HCT116 (cell line): ENCODE data around the gene CDAN1. TPM values are rescaled to one million over a fixed set of nuclear protein-coding genes. Genes with fewer than 3 reads are reported as not detected.

Experiments
- ATAC-seq: fragments of 200-7000 bp; cut with Tn5 transposase; 2 replicates; pipeline ENCODE4 v1.9.1; 2020; ENCODE audit warnings: mild to moderate bottlenecking, moderate library complexity
- BruUV-seq: library from RNA; stranded (reverse); fragments of 400-500 nt; replicated peaks from 2 replicates; lab custom pipeline; 2021; lab: Mats Ljungman, UMichigan
- CTCF ChIA-PET: fragments of 300-600 bp; sonication (Branson Sonifier 250); formaldehyde crosslinking; loops from one replicate; lab custom pipeline; 2021; ENCODE audit warnings: antibody characterized with exemption; lab: Charles Lee
- POLR2A ChIA-PET: fragments of 300-600, 350-600 bp; sonication (Branson Sonifier 250); formaldehyde crosslinking; loops from one replicate; lab custom pipeline; 2021; ENCODE audit warnings: antibody characterized with exemption; lab: Charles Lee
- RAD21 ChIA-PET, 2 experiments: fragments of 300-600 bp; sonication (Branson Sonifier 250); formaldehyde crosslinking; loops; one replicate each; lab custom pipeline; 2023; ENCODE audit warnings: low total read pairs in 2 of 2; ENCODE audit not compliant: uncharacterized antibody in 2 of 2, unreplicated experiment in 2 of 2, low non-redundant PET in 1 of 2; lab: Charles Lee
- DNase-seq: peaks from one replicate; pipeline ENCODE4 v3.0.0-alpha.2; 2010; ENCODE audit warnings: low read depth, low spot score
- H2AFZ ChIP-seq: fragments of 200-600 bp; shearing (Covaris generic), sonication (generic); 2 replicates; pipeline ENCODE4 v1.6.1; 2017; ENCODE audit warnings: low read depth, mixed run types, mixed read lengths, antibody characterized with exemption, low read length; ENCODE audit not compliant: poor library complexity, severe bottlenecking
- H3K27ac ChIP-seq: 2 replicates; pipeline ENCODE4 v1.5.1; 2012; ENCODE audit warnings: low read depth, low read length
- H3K27me3 ChIP-seq: fragments of 200-600 bp; sonication (generic); 2 replicates; pipeline ENCODE4 v1.6.1; 2016; ENCODE audit warnings: mixed run types, low read length, mixed read lengths; ENCODE audit not compliant: insufficient read depth
- H3K36me3 ChIP-seq, 2 experiments: fragments of 200-500 bp in 1 of 2; fragments of 200-600 bp in 1 of 2; sonication (Bioruptor generic) in 1 of 2; sonication (generic) in 1 of 2; 2 replicates each; pipeline versions ENCODE4 v1.5.1 to v1.6.1; 2014 to 2016; ENCODE audit warnings: low read length in 2 of 2, inconsistent platforms in 1 of 2, mixed read lengths in 1 of 2, mixed run types in 1 of 2; ENCODE audit not compliant: insufficient read depth in 2 of 2, control insufficient read depth in 1 of 2
- H3K4me1 ChIP-seq, 2 experiments: fragments of 200-600 bp in 1 of 2; sonication (generic) in 1 of 2; 2 replicates each; pipeline versions ENCODE4 v1.5.1 to v1.6.1; 2012 to 2017; ENCODE audit warnings: low read length in 2 of 2, inconsistent platforms in 1 of 2, mild to moderate bottlenecking in 1 of 2, mixed read lengths in 1 of 2, mixed run types in 1 of 2, moderate library complexity in 1 of 2; ENCODE audit not compliant: insufficient read depth in 2 of 2, control insufficient read depth in 1 of 2
- H3K4me2 ChIP-seq: fragments of 200-600 bp; sonication (generic); 2 replicates; pipeline ENCODE4 v1.6.1; 2017; ENCODE audit warnings: mixed run types, low read length, mixed read lengths
- H3K4me3 ChIP-seq, 2 experiments: fragments of 200-600 bp in 1 of 2; sonication (generic) in 1 of 2; replicated peaks in 1 of 2; 2 replicates each; pipeline ENCODE4 v1.5.1; 2011 to 2016; ENCODE audit warnings: low read length in 2 of 2, control low read depth in 1 of 2, low read depth in 1 of 2, mild to moderate bottlenecking in 1 of 2, mixed read lengths in 1 of 2, mixed run types in 1 of 2
- H3K79me2 ChIP-seq: fragments of 200-600 bp; sonication (generic); 2 replicates; pipeline ENCODE4 v1.6.1; 2017; ENCODE audit warnings: mild to moderate bottlenecking, mixed run types, low read length, moderate library complexity, mixed read lengths; ENCODE audit not compliant: insufficient read depth
- H3K9ac ChIP-seq: fragments of 200-600 bp; sonication (generic); 2 replicates; pipeline ENCODE4 v1.6.1; 2016; ENCODE audit warnings: low read length, mixed read lengths
- H3K9me2 ChIP-seq: fragments of 200-600 bp; sonication (generic), shearing (Covaris generic); 2 replicates; pipeline ENCODE4 v1.6.1; 2017; ENCODE audit warnings: mixed run types, mild to moderate bottlenecking, moderate library complexity; ENCODE audit not compliant: insufficient read depth
- H3K9me3 ChIP-seq, 2 experiments: fragments of 200-500 bp in 1 of 2; fragments of 200-600 bp in 1 of 2; sonication (Bioruptor generic) in 1 of 2; sonication (generic) in 1 of 2; 2 replicates each; pipeline ENCODE4 v1.6.1; 2014 to 2017; ENCODE audit warnings: low read length in 2 of 2, mixed read lengths in 2 of 2, inconsistent platforms in 1 of 2, low read depth in 1 of 2, mild to moderate bottlenecking in 1 of 2, mixed run types in 1 of 2, moderate library complexity in 1 of 2; ENCODE audit not compliant: control insufficient read depth in 1 of 2, insufficient read depth in 1 of 2
- H4K20me1 ChIP-seq: fragments of 200-600 bp; sonication (generic), shearing (Covaris generic); 2 replicates; pipeline ENCODE4 v1.6.1; 2017; ENCODE audit warnings: mixed run types, mild to moderate bottlenecking, moderate library complexity; ENCODE audit not compliant: insufficient read depth
- ATF3 ChIP-seq: IDR thresholded peaks from 2 replicates; pipeline ENCODE4 v1.6.1; 2012
- CBX3 ChIP-seq: IDR thresholded peaks from 2 replicates; pipeline ENCODE4 v1.6.1; 2012; ENCODE audit warnings: low read depth
- CTCF ChIP-seq, 3 experiments: fragments of 200-600 bp in 1 of 3; sonication (generic) in 1 of 3; IDR thresholded peaks in 2 of 3; conservative IDR thresholded peaks in 1 of 3; 2 replicates each; pipeline ENCODE4 v1.5.1; 2012 to 2017; ENCODE audit warnings: low read depth in 2 of 3, low read length in 2 of 3, antibody characterized with exemption in 1 of 3, borderline replicate concordance in 1 of 3, control low read depth in 1 of 3, mild to moderate bottlenecking in 1 of 3, mixed read lengths in 1 of 3, mixed run types in 1 of 3, moderate library complexity in 1 of 3; ENCODE audit not compliant: insufficient read depth in 1 of 3
- EGR1 ChIP-seq: IDR thresholded peaks from 2 replicates; pipeline ENCODE4 v1.6.1; 2012; ENCODE audit warnings: low read depth
- ELF1 ChIP-seq: IDR thresholded peaks from 2 replicates; pipeline ENCODE4 v1.6.1; 2012; ENCODE audit warnings: low read depth, borderline replicate concordance
- EZH2 ChIP-seq: fragments of 200-600 bp; sonication (generic); IDR thresholded peaks from 2 replicates; pipeline ENCODE4 v1.6.1; 2017; ENCODE audit warnings: antibody characterized with exemption, mixed run types
- EZH2phosphoT487 ChIP-seq: fragments of 200-600 bp; IDR thresholded peaks from 2 replicates; pipeline ENCODE4 v1.6.1; 2018; ENCODE audit warnings: antibody characterized with exemption, borderline replicate concordance
- MAX ChIP-seq: IDR thresholded peaks from 2 replicates; pipeline ENCODE4 v1.6.1; 2012
- POLR2A ChIP-seq: IDR thresholded peaks from 2 replicates; pipeline ENCODE4 v1.7.0; 2011; ENCODE audit warnings: borderline replicate concordance; ENCODE audit not compliant: insufficient read depth, insufficient read length; ENCODE audit errors: extremely low read depth
- POLR2AphosphoS5 ChIP-seq: IDR thresholded peaks from 2 replicates; pipeline ENCODE4 v1.6.1; 2011; ENCODE audit warnings: mild to moderate bottlenecking, low read depth, low read length, moderate library complexity
- RAD21 ChIP-seq: IDR thresholded peaks from 2 replicates; pipeline ENCODE4 v1.6.1; 2012; ENCODE audit warnings: low read depth, mild to moderate bottlenecking
- REST ChIP-seq: IDR thresholded peaks from 2 replicates; pipeline ENCODE4 v1.6.1; 2012; ENCODE audit warnings: low read depth
- SIN3A ChIP-seq: IDR thresholded peaks from 2 replicates; pipeline ENCODE4 v1.6.1; 2012; ENCODE audit warnings: low read depth
- SP1 ChIP-seq: IDR thresholded peaks from 2 replicates; pipeline ENCODE4 v1.6.1; 2012; ENCODE audit warnings: low read depth
- TCF7L2 ChIP-seq: IDR thresholded peaks from 2 replicates; pipeline ENCODE4 v1.7.0; 2011; ENCODE audit warnings: borderline replicate concordance, inconsistent platforms; ENCODE audit not compliant: insufficient read depth, insufficient read length; ENCODE audit errors: extremely low read depth
- YY1 ChIP-seq: IDR thresholded peaks from 2 replicates; pipeline ENCODE4 v1.6.1; 2011; ENCODE audit warnings: low read length, low read depth, moderate library complexity, mild to moderate bottlenecking; ENCODE audit not compliant: insufficient replicate concordance; ENCODE audit errors: extremely low read depth
- ZNF274 ChIP-seq: fragments of 200-500 bp; sonication (Bioruptor generic); IDR thresholded peaks from 2 replicates; pipeline ENCODE4 v1.6.1; 2014; ENCODE audit warnings: mild to moderate bottlenecking, low read depth, low read length, inconsistent platforms
- intact Hi-C: fragments of 100-400 bp; cut with micrococcal nuclease; formaldehyde crosslinking; loops from 2 replicates; pipeline ENCODE4 v1.10.0; 2022
- total RNA-seq: library from RNA; stranded (reverse); gene quantifications from one replicate; pipeline ENCODE4 v1.2.1, GENCODE V29; 2021; ENCODE audit not compliant: unreplicated experiment

The CDAN1 gene
- total RNA-seq, 1 experiment from 2014 or later: 22.4 TPM

- Histone ChIP-seq H3K27me3 (no peaks in the 10 kb centered on the region), H3K9me3 (no peaks in the 10 kb centered on the region), H2AFZ (no peak overlapping the region), H3K4me3 (no peak overlapping the region), H3K4me2 (no peak overlapping the region), H4K20me1 (no peaks in the 10 kb centered on the region), H3K9me2 (no peaks in the 10 kb centered on the region), H3K27ac (no peak overlapping the region), H3K36me3 (peaks cover 29 to 39% of the 10 kb centered on the region in 2 experiments), H3K79me2 (peaks cover 7% of the 10 kb centered on the region; the same call in 1 of the 2 replicates), H3K9ac (no peak overlapping the region), H3K4me1 (peaks cover 12 to 16% of the 10 kb centered on the region in 2 experiments; a peak in 3 of 4 replicates)
- no peak for TF ChIP-seq SIN3A
- no peak for TF ChIP-seq EGR1
- no peak for TF ChIP-seq EZH2phosphoT487
- no peak for TF ChIP-seq YY1
- TF ChIP-seq ATF3: no peak
- no peak for TF ChIP-seq TCF7L2
- TF ChIP-seq ELF1: no peak
- TF ChIP-seq SP1: no peak
- TF ChIP-seq CTCF (IDR thresholded peaks at IDR 0.05 in 2 of 3, conservative IDR thresholded peaks at IDR 0.05 in 1 of 3; ENCODE audit: borderline replicate concordance in 1 of 3, insufficient read depth in 1 of 3, low read depth in 2 of 3, low read length in 2 of 3): no peak
- no peak for TF ChIP-seq REST
- no peak for TF ChIP-seq CBX3
- TF ChIP-seq POLR2A: no peak
- TF ChIP-seq POLR2AphosphoS5: no peak
- no peak for TF ChIP-seq ZNF274
- no peak for TF ChIP-seq EZH2
- TF ChIP-seq RAD21: no peak
- TF ChIP-seq MAX: no peak
- ATAC-seq: no peak
- no TSS peak for BruUV-seq
- DNase-seq: no peak
- ChIA-PET CTCF (no interaction called here), POLR2A (no interaction called here), RAD21 (no interaction called here)
- intact Hi-C loops: loop anchor here (10.0 kb wide), 1 partner anchor 552 kb away; no protein-coding TSS in a partner anchor
Observed at GRCh38 chr15:42733027-42733426, 3.9 kb downstream of the CDAN1 start.
